CD4-positive, alpha-beta T cell (primary cell): Measurements from ENCODE around the gene ANKRD37. TPM values are rescaled to one million over a fixed set of nuclear protein-coding genes. Genes with fewer than 3 reads are reported as not detected.

Experiments used
- ATAC-seq: fragments of 200-7000 bp; cut with Tn5 transposase; one replicate; pipeline ENCODE4 v1.10.0; 2022; ENCODE audit warnings: mild to moderate bottlenecking; ENCODE audit not compliant: poor library complexity
- CTCF ChIA-PET: fragments of 350-600 bp; sonication (Branson Sonifier 250); formaldehyde crosslinking; loops from one replicate; lab custom pipeline; 2021; ENCODE audit warnings: antibody characterized with exemption, inconsistent platforms; lab: Charles Lee
- POLR2A ChIA-PET: fragments of 350-600 bp; sonication (Branson Sonifier 250); formaldehyde crosslinking; loops from one replicate; lab custom pipeline; 2021; ENCODE audit warnings: antibody characterized with exemption, inconsistent platforms; lab: Charles Lee
- DNase-seq, 14 experiments: peaks; one replicate each; pipeline ENCODE4 v3.0.0-alpha.2; 2013 to 2020; ENCODE audit warnings: mixed read lengths in 2 of 14
- H3K27ac ChIP-seq, 2 donors: one replicate each; pipeline versions ENCODE4 v1.5.1 to v1.7.0; 2013; ENCODE audit warnings: low read length in 2 of 2, low read depth in 1 of 2, mild to moderate bottlenecking in 1 of 2
- H3K27me3 ChIP-seq, 2 experiments: 1 replicate in 1 of 2; 2 replicates in 1 of 2; pipeline versions ENCODE4 v1.6.1 to v1.7.0; 2013; ENCODE audit warnings: low read length in 2 of 2, control low read depth in 1 of 2, mild to moderate bottlenecking in 1 of 2, moderate library complexity in 1 of 2; ENCODE audit not compliant: insufficient read depth in 2 of 2, control insufficient read depth in 1 of 2
- H3K36me3 ChIP-seq: one replicate; pipeline ENCODE4 v1.6.1; 2013; ENCODE audit warnings: low read length, control low read depth; ENCODE audit not compliant: insufficient read depth
- H3K4me1 ChIP-seq: one replicate; pipeline ENCODE4 v1.6.1; 2013; ENCODE audit warnings: low read length, control low read depth; ENCODE audit not compliant: insufficient read depth
- H3K4me3 ChIP-seq: one replicate; pipeline ENCODE4 v1.5.1; 2013; ENCODE audit warnings: mild to moderate bottlenecking, low read length, moderate library complexity
- H3K9me3 ChIP-seq, 2 experiments: 1 replicate in 1 of 2; 2 replicates in 1 of 2; pipeline versions ENCODE4 v1.6.1 to v1.7.0; 2013; ENCODE audit warnings: low read length in 2 of 2, mild to moderate bottlenecking in 2 of 2, control low read depth in 1 of 2, moderate library complexity in 1 of 2; ENCODE audit not compliant: control insufficient read depth in 1 of 2, insufficient read depth in 1 of 2
- H3K27ac Mint-ChIP-seq: one replicate; pipeline ENCODE4 v1.8.0; 2020; ENCODE audit warnings: mixed read lengths
- H3K27me3 Mint-ChIP-seq: one replicate; pipeline ENCODE4 v1.8.0; 2021; ENCODE audit warnings: mixed read lengths
- H3K36me3 Mint-ChIP-seq: one replicate; pipeline ENCODE4 v1.8.0; 2021; ENCODE audit warnings: low read depth, mixed read lengths
- H3K4me1 Mint-ChIP-seq: one replicate; pipeline ENCODE4 v1.8.0; 2021; ENCODE audit warnings: low read depth, mixed read lengths
- H3K4me3 Mint-ChIP-seq: one replicate; pipeline ENCODE4 v1.8.0; 2020; ENCODE audit warnings: mild to moderate bottlenecking, mixed read lengths
- H3K9me3 Mint-ChIP-seq: one replicate; pipeline ENCODE4 v1.8.0; 2020; ENCODE audit warnings: mixed read lengths
- intact Hi-C, 2 experiments: fragments of 100-400 bp; cut with DNase I in 1 of 2; cut with micrococcal nuclease in 1 of 2; formaldehyde crosslinking; loops; one replicate each; pipeline versions ENCODE4 v1.15.1 to v1.9.0; 2023 to 2025; cut with DNase I, micrococcal nuclease
- total RNA-seq, 174 experiments: library from RNA in 2 of 174; stranded (reverse) in 2 of 174; gene quantifications; one replicate each; pipeline ENCODE4 v1.2.3 and lab custom pipeline; 2021 to 2026
- TF ChIP-seq, protein P1 (sequence below): fragments of 200-600 bp; IDR thresholded peaks from one replicate; pipeline ENCODE4 v1.8.0; 2022; ENCODE audit warnings: antibody characterized with exemption, mild to moderate bottlenecking

Gene ANKRD37
- total RNA-seq, 2 experiments from 2014 or later = 10.3 to 11.6 TPM

DNA sequence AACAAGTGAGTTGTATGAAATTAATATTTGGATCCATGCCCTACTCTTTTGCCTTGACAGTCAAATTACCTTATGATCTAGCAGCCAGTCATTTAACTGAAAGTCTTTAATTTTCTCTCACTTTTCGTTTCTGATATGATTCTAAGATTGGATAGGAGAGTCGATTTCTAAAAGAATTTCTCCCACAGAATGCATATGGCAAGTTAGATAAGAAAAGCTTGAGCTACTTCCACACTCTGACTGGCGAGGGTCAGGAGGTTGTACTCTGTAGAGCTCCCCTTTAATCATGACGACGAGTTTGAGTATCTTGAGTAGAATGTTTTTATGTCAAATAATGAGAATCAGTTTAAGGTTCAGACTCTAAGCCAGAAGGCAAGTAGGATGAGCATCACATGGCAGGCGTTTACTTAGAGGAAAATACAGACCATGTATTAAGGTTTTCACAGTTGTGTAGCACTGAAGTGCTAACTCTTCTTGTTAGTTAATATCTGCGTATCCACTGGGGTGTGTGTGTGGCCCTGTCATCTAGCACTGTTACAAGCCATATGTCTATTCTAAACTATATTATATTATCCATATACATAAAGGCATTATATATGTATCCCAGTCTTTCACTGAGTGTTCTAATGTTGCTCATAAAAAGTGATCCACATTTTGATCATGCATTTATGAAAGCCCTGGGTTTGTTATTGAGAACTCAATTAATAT is 38.8 kb upstream of the ANKRD37 start:
- ChIA-PET CTCF (no interaction called here), POLR2A (no interaction called here)
- Histone ChIP-seq H3K4me1 (no peaks in the 10 kb centered on the region), H3K36me3 (peaks cover 5% of the 10 kb centered on the region), H3K27me3 (no peaks in the 10 kb centered on the region), H3K4me3 (no peak overlapping the region), H3K9me3 (no peaks in the 10 kb centered on the region), H3K27ac (no peak overlapping the region)
- Mint-ChIP-seq H3K9me3 (no peaks in the 10 kb centered on the region), H3K4me1 (no peaks in the 10 kb centered on the region), H3K27ac (no peak overlapping the region), H3K27me3 (no peaks in the 10 kb centered on the region), H3K4me3 (no peak overlapping the region), H3K36me3 (peaks cover 26% of the 10 kb centered on the region)
- intact Hi-C loops = no loop called here
- TF ChIP-seq, protein P1, sequence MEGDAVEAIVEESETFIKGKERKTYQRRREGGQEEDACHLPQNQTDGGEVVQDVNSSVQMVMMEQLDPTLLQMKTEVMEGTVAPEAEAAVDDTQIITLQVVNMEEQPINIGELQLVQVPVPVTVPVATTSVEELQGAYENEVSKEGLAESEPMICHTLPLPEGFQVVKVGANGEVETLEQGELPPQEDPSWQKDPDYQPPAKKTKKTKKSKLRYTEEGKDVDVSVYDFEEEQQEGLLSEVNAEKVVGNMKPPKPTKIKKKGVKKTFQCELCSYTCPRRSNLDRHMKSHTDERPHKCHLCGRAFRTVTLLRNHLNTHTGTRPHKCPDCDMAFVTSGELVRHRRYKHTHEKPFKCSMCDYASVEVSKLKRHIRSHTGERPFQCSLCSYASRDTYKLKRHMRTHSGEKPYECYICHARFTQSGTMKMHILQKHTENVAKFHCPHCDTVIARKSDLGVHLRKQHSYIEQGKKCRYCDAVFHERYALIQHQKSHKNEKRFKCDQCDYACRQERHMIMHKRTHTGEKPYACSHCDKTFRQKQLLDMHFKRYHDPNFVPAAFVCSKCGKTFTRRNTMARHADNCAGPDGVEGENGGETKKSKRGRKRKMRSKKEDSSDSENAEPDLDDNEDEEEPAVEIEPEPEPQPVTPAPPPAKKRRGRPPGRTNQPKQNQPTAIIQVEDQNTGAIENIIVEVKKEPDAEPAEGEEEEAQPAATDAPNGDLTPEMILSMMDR = no peak
- no peak for ATAC-seq
- DNase-seq = no peak

DNA sequence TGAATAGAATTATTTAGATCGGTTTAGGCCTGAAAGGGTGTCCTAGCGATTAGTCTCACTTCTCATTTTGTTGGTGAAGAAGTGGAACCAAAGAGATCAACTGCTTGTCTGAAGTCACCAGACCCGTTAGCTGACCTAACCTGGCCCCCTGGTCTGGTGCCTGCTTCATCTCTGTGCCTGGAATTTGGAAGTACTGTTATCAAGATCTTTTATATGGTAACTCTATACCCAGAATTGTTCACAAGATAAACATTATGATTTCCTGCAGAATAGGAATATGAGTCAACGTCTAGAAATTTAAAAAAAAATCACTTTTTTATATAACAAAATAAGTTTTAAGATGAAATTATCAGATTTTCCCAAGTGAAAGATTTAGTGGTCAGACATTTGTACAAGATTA is 38.1 kb upstream of the ANKRD37 start:
- Histone ChIP-seq H3K27ac (no peak overlapping the region), H3K36me3 (peaks cover 5% of the 10 kb centered on the region), H3K9me3 (no peaks in the 10 kb centered on the region), H3K4me3 (no peak overlapping the region), H3K4me1 (no peaks in the 10 kb centered on the region), H3K27me3 (no peaks in the 10 kb centered on the region)
- no peak for ATAC-seq
- H3K27ac Mint-ChIP-seq = no peak overlapping the region
- no peaks in the 10 kb centered on the region for H3K9me3 Mint-ChIP-seq
- ChIA-PET POLR2A (no interaction called here), CTCF (no interaction called here)
- no peak for DNase-seq
- TF ChIP-seq, protein P1 = no peak
- H3K4me1 Mint-ChIP-seq = no peaks in the 10 kb centered on the region
- intact Hi-C loops = no loop called here
- H3K27me3 Mint-ChIP-seq = no peaks in the 10 kb centered on the region
- H3K36me3 Mint-ChIP-seq = peaks cover 21% of the 10 kb centered on the region
- H3K4me3 Mint-ChIP-seq = no peak overlapping the region

DNA sequence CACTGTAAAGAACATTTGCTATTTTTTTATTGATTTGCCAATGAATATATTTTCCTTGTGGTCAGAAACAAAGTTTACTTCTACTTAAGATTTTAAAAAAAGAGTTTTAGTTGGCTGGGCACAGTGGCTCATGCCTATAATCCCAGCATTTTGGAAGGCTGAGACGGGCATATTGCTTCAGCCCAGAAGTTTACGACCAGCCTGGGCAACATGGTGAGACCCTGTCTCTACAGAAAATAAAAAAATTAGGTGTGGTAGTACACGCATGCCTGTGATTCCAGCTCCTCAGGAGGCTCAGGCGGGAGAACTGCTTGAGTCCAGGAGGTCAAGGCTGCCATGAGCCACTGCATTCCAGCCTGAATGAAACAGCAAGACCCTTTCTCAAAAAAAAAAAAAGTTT is 37.7 kb upstream of the ANKRD37 start:
- TF ChIP-seq, protein P1 = no peak
- CTCF ChIA-PET = no interaction called here
- Histone ChIP-seq H3K36me3 (peaks cover 5% of the 10 kb centered on the region), H3K27me3 (no peaks in the 10 kb centered on the region), H3K4me3 (no peak overlapping the region), H3K9me3 (no peaks in the 10 kb centered on the region), H3K4me1 (no peaks in the 10 kb centered on the region), H3K27ac (no peak overlapping the region)
- no peak for DNase-seq
- H3K4me1 Mint-ChIP-seq = no peaks in the 10 kb centered on the region
- ATAC-seq = no peak
- no peaks in the 10 kb centered on the region for H3K9me3 Mint-ChIP-seq
- peaks cover 20% of the 10 kb centered on the region for H3K36me3 Mint-ChIP-seq
- no peak overlapping the region for H3K27ac Mint-ChIP-seq
- no peaks in the 10 kb centered on the region for H3K27me3 Mint-ChIP-seq
- POLR2A ChIA-PET = no interaction called here
- intact Hi-C loops = no loop called here
- H3K4me3 Mint-ChIP-seq = no peak overlapping the region
